ENCODE results near the gene ELMOD2.

ELMOD2 gene

GRCh38 chr4:140499391-140499790 is 24.6 kb upstream of the ELMOD2 start:
- TF ChIP-seq POLR2AphosphoS5 (IDR thresholded peaks at IDR 0.05; ENCODE audit: low read depth, low read length) = no peak
- no peak for TF ChIP-seq TAF1 (IDR thresholded peaks at IDR 0.05; ENCODE audit: borderline replicate concordance, insufficient read depth, low read length)
- no peak for TF ChIP-seq REST (IDR thresholded peaks at IDR 0.05; ENCODE audit: insufficient read depth in 1 of 2, low read depth in 2 of 2, low read length in 2 of 2)

- TF ChIP-seq REST (IDR thresholded peaks at IDR 0.05; ENCODE audit: insufficient read depth in 1 of 2, low read depth in 2 of 2, low read length in 2 of 2) = no peak
- TF ChIP-seq SIN3A (IDR thresholded peaks at IDR 0.05; ENCODE audit: borderline replicate concordance, insufficient read depth, low read length) = no peak
- TF ChIP-seq FOXP2 (optimal IDR thresholded peaks at IDR 0.05; ENCODE audit: borderline replicate concordance, extremely low read depth, extremely low read length, insufficient read depth) = no peak
- TF ChIP-seq POLR2AphosphoS5 (IDR thresholded peaks at IDR 0.05; ENCODE audit: low read depth, low read length) = no peak
- TF ChIP-seq TAF1 (IDR thresholded peaks at IDR 0.05; ENCODE audit: borderline replicate concordance, insufficient read depth, low read length) = no peak
These were observed 19.7 kb upstream of the ELMOD2 start for GRCh38 chr4:140504261-140504660.

- no peak for TF ChIP-seq TAF1 (IDR thresholded peaks at IDR 0.05; ENCODE audit: borderline replicate concordance, insufficient read depth, low read length)
- no peak for TF ChIP-seq REST (IDR thresholded peaks at IDR 0.05; ENCODE audit: insufficient read depth in 1 of 2, low read depth in 2 of 2, low read length in 2 of 2)
- no peak for TF ChIP-seq POLR2AphosphoS5 (IDR thresholded peaks at IDR 0.05; ENCODE audit: low read depth, low read length)
- TF ChIP-seq FOXP2 (optimal IDR thresholded peaks at IDR 0.05; ENCODE audit: borderline replicate concordance, extremely low read depth, extremely low read length, insufficient read depth) = no peak
- no peak for TF ChIP-seq SIN3A (IDR thresholded peaks at IDR 0.05; ENCODE audit: borderline replicate concordance, insufficient read depth, low read length)
These were observed 8.5 kb upstream of the ELMOD2 start for GRCh38 chr4:140515423-140515822.

- TF ChIP-seq REST (IDR thresholded peaks at IDR 0.05; ENCODE audit: insufficient read depth in 1 of 2, low read depth in 2 of 2, low read length in 2 of 2) = no peak
- TF ChIP-seq SIN3A (IDR thresholded peaks at IDR 0.05; ENCODE audit: borderline replicate concordance, insufficient read depth, low read length) = no peak
- TF ChIP-seq TAF1 (IDR thresholded peaks at IDR 0.05; ENCODE audit: borderline replicate concordance, insufficient read depth, low read length) = no peak; the same call in 1 of the 2 replicates
- no peak for TF ChIP-seq FOXP2 (optimal IDR thresholded peaks at IDR 0.05; ENCODE audit: borderline replicate concordance, extremely low read depth, extremely low read length, insufficient read depth)
- no peak for TF ChIP-seq POLR2AphosphoS5 (IDR thresholded peaks at IDR 0.05; ENCODE audit: low read depth, low read length)
These were observed 555 bp upstream of the ELMOD2 start for GRCh38 chr4:140523370-140523856.

- TF ChIP-seq REST (IDR thresholded peaks at IDR 0.05; ENCODE audit: insufficient read depth in 1 of 2, low read depth in 2 of 2, low read length in 2 of 2) (no peak), FOXP2 (optimal IDR thresholded peaks at IDR 0.05; ENCODE audit: borderline replicate concordance, extremely low read depth, extremely low read length, insufficient read depth) (no peak), SIN3A (IDR thresholded peaks at IDR 0.05; ENCODE audit: borderline replicate concordance, insufficient read depth, low read length) (no peak), TAF1 (IDR thresholded peaks at IDR 0.05; ENCODE audit: borderline replicate concordance, insufficient read depth, low read length) (no peak), POLR2AphosphoS5 (IDR thresholded peaks at IDR 0.05; ENCODE audit: low read depth, low read length) (no peak)
These were observed 5.5 kb downstream of the ELMOD2 start for GRCh38 chr4:140529434-140529833.
